Left colon (tissue), 2 donors: ENCODE results near the gene JAK3. TPM values are rescaled to one million over a fixed set of nuclear protein-coding genes. Genes with fewer than 3 reads are reported as not detected.

Experiments
- ATAC-seq: fragments of 200-7000 bp; cut with Tn5 transposase; one replicate; pipeline ENCODE4 v1.9.1; 2020; ENCODE audit warnings: mild to moderate bottlenecking, moderate library complexity
- DNase-seq, 2 donors: peaks; one replicate each; pipeline ENCODE4 v3.0.0-alpha.2; 2020
- intact Hi-C, 2 donors: fragments of 100-400 bp; cut with DNase I in 1 of 2; cut with micrococcal nuclease in 1 of 2; formaldehyde crosslinking; loops; one replicate each; pipeline versions ENCODE4 v1.11.2 to v1.14.0; 2022; cut with DNase I, micrococcal nuclease
- total RNA-seq, 2 donors: library from RNA; stranded (reverse); fragmentation: NEBNext Ultra II Directional; extraction: Animal tissue kit (Norgen Biotek cat#: 25700); gene quantifications; one replicate each; pipeline ENCODE4 v1.2.1, GENCODE V29; 2021
- donor health status: DM: no; HTN: no; CAD: no.
- donor health status: DM: yes; HTN: yes; CAD: no.

The JAK3 gene
- total RNA-seq, 2 donors from 2014 or later = 2.7 to 3.7 TPM

DNA sequence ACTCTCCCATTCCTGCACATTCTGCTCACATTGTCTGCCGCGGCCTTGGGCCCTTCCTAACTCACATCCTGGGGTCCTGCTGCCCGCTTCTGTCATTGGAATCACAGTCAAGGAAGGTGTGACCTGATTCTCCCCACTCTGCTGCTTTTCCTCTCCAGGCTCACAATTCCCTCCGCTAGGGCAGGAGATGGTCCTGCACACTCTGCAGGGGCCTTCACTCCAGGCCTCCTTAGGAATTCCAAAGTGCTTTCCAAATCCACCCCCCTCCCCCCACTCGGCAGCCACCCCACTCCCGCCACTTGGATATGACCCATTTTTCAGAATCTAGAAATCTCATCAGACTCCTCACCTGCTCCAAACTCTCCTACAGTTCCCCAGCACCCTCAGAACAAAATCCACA, 20.9 kb upstream of the JAK3 start:
- ATAC-seq (no peak), DNase-seq (no peak)
- intact Hi-C loops = loop anchor here (5.0 to 10.0 kb wide), 2 partner anchors 56 to 64 kb away; partner anchors contain the start of gene CCDC124 (in 1 of the 2)

- DNase-seq = no peak
- intact Hi-C loops = loop anchor here (5.0 to 10.0 kb wide), 2 partner anchors 58 to 65 kb away; partner anchors contain the start of gene CCDC124 (in 1 of the 2)
- ATAC-seq = no peak
These were observed 19.2 kb upstream of the JAK3 start for GRCh38 chr19:17866964-17867486.

- DNase-seq (no peak), ATAC-seq (no peak)
- intact Hi-C loops = loop anchor here (5.0 to 10.0 kb wide), 2 partner anchors 58 to 66 kb away; partner anchors contain the start of gene CCDC124 (in 1 of the 2)
These were observed 18.7 kb upstream of the JAK3 start for GRCh38 chr19:17866312-17866963.

- ATAC-seq = peak; percentile 90
- DNase-seq = peak; percentile 82 to 88
- intact Hi-C loops = loop anchor here (5.0 to 10.0 kb wide), 2 partner anchors 59 to 67 kb away; partner anchors contain the start of gene CCDC124 (in 1 of the 2)
These were observed 17.9 kb upstream of the JAK3 start for GRCh38 chr19:17865364-17866311.

- no peak for ATAC-seq
- intact Hi-C loops = loop anchor here in 1 of 2 donors (10.0 kb wide), 1 partner anchor 61 kb away; no protein-coding TSS in a partner anchor
- DNase-seq = no peak
These were observed 15.9 kb upstream of the JAK3 start for GRCh38 chr19:17863520-17864182.

GRCh38 chr19:17862711-17863519, 15.1 kb upstream of the JAK3 start:
- DNase-seq = no peak
- intact Hi-C loops = loop anchor here in 1 of 2 donors (10.0 kb wide), 1 partner anchor 62 kb away; no protein-coding TSS in a partner anchor
- ATAC-seq = no peak

GRCh38 chr19:17861542-17862402, 14.0 kb upstream of the JAK3 start:
- intact Hi-C loops = loop anchor here in 1 of 2 donors (10.0 kb wide), 1 partner anchor 63 kb away; no protein-coding TSS in a partner anchor

GRCh38 chr19:17860993-17861360, 13.2 kb upstream of the JAK3 start:
- ATAC-seq (no peak), DNase-seq (no peak)
- intact Hi-C loops = loop anchor here in 1 of 2 donors (10.0 kb wide), 1 partner anchor 64 kb away; no protein-coding TSS in a partner anchor

More at GRCh38 chr19:17861542-17862402, 14.0 kb upstream of the JAK3 start:
- ATAC-seq (no peak), DNase-seq (no peak)

- no peak for DNase-seq
- intact Hi-C loops = loop anchor here in 1 of 2 donors (10.0 kb wide), 1 partner anchor 64 kb away; no protein-coding TSS in a partner anchor
- peak; percentile 17 for ATAC-seq
These were observed 12.7 kb upstream of the JAK3 start for GRCh38 chr19:17860331-17860992.

DNA sequence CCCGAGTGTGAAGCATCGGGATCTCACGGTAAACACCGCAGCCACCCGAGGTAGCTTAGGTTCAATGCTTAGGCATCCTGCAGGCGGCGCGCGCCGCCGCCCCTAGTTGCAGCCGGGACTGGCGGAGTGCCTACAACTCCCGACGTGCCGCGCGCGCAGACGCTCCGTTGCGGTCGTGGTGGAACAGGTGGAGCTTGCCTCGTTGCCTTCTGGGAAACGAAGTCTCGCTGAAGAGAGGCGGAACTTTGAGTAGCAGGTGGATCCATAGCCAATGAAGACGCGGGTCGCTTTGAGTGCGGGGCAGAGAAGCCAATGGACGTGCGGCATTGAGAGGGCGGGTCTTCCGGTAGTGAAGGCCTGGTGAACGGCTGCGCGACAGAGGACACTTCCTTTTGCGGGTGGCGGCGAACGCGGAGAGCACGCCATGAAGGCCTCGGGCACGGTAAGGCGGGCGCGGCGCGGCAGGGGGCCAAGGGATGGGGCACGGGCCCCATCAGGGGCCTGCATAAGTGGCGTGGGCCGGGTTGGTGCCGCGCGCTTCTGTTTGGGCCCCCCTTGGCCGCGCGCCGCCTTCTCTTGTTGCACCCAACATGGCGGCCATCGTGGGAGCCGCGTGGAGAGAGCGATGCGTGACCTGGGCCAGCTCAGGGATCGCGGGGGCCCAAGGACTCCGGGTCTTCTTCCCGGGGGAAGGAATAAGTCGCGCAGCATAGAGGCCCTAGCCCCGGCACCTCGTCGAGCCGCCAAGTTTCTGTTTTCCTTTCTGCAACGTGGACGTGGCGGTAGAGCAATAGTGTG, 11.9 kb upstream of the JAK3 start, which contains the start of gene RPL18A:
Gene RPL18A (plus strand): TSS at position 378 of the 798 bp plus-strand sequence. CDS start 47 bp downstream, at position 425.
- DNase-seq (peak; percentile 98 to 99), ATAC-seq (peak; percentile 89)
- intact Hi-C loops = loop anchor here in 1 of 2 donors (10.0 kb wide), 1 partner anchor 65 kb away; no protein-coding TSS in a partner anchor

DNA sequence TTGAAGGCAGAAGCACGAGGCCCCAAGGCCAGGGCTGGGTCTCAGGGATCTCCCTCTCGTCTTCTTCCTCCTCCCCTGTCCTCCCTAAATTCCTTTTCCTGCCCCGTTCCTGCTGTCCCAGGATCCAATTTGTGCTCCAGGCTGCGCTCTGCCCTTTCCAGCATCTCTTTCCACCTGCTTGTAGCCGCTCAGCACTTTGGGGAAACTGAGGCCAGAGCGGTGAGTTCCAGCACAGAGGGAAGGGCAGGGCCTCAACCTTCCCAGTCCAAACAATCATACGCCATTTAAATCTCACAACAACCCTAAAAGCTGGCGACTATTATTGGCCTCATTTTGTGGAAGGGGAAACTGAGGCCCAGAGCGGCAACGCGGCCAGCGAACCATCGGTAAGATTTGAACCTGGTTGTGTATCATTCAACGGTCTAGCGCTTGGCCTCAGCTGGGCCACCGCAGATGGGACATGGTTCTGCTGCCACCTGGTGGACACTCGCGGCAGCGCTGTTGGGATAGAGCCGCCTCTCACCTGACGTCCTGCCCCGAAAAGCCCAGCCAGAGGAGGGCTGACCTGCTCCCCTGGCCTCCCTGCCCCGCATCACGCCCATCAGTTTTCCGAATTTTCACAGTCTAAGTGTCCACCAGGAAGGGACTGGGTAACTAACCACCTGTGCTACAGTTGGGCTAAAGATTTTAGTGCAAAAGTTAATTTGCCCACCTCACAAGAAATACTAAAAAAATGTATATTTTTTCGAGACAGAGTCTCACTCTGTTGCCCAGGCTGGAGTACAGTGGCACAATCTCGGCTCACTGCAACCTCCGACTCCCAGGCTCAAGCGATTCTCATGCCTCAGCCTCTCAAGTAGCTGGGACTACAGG, 7.7 kb upstream of the JAK3 start:
- intact Hi-C loops = no loop called here
- peak; percentile 34 for ATAC-seq
- peak; percentile 68 to 92 for DNase-seq

- DNase-seq (no peak), ATAC-seq (no peak)
- intact Hi-C loops = loop anchor here in 1 of 2 donors (5.0 kb wide), 1 partner anchor 152 kb away; no protein-coding TSS in a partner anchor
These were observed 6.3 kb upstream of the JAK3 start for GRCh38 chr19:17854061-17854460.

DNA sequence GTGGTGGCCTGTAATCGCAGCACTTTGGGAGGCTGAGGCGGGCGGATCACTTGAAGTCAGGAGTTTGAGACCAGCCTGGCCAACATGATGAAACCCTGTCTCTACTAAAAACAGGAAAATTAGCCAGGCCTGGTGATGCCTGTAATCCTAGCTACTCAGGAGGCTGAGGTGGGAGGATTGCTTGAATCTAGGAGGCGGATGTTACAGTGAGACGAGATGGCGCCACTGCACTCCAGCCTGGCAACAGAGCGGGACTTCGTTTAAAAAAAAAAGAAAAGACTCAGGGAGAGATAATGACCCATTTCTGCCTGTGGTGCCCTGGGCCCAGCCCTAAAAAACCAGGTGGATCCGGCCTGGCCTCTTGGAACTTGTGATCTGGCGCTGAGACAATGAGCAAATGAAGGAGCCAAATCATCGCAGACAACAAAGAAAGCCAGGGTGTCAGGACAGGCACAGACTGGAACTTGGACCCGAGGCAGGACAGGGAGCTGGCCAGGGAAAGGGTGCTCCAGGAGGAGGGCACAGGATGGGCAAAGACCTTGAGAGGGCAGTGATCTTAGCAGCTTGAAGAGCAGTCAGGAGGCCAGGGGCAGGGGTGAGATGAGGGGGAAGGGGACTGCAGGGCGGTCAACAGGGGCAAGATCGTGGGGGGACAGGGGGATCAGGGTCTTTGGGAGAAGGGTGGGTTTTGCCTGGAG, 962 bp upstream of the JAK3 start:
- ATAC-seq = no peak
- intact Hi-C loops = no loop called here
- DNase-seq = no peak

DNA sequence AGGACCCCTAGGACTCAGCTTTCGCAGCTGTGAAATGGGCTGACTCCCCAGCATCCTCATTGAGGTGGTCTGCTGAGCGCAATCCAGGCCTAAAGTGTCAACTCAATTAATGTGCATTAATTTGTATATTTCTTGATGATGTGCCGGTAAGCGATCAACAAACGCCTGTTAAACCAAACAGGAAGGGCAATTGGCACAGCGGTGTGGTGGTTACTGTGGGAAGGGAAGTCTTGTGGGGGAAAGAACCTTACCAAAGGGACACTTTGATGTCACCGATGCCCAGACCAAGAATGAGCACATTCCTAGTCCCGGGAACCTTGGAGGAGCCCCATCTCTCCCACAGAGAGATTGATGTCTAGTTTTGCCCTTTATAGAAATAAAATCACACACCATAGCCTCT, 1.6 kb downstream of the JAK3 start:
- ATAC-seq (no peak), DNase-seq (no peak)
- intact Hi-C loops = no loop called here
